ENCODE results near the gene VDAC1. TPM values are rescaled to one million over a fixed set of nuclear protein-coding genes. Genes with fewer than 3 reads are reported as not detected.

The VDAC1 gene
- total RNA-seq (218 TPM), polyA plus RNA-seq (ENCODE audit: insufficient read depth in 1 of 8, insufficient read length in 8 of 8, low replicate concordance in 1 of 8) (100 to 1,000 TPM; 193 to 247 (median 216) TPM)
- long read RNA-seq, donor 1, transcript VDAC1-207 (4 exons, 635 nt), result major isoform, 27 of 66 reads
- long read RNA-seq, donor 1, transcript VDAC1-203 (9 exons, 1,873 nt), result minor isoform, 26 of 66 reads
- long read RNA-seq, donor 1, transcript VDAC1-202 (9 exons, 1,807 nt), result minor isoform, 12 of 66 reads
- long read RNA-seq, donor 1, partial matches to known transcripts, result 0 of 66 reads
- long read RNA-seq, donor 1, other reads (novel, unspliced or antisense), result 0 of 66 reads
- long read RNA-seq, donor 2, transcript VDAC1-207 (4 exons, 635 nt), result minor isoform, 6 of 18 reads
- long read RNA-seq, donor 2, transcript VDAC1-203 (9 exons, 1,873 nt), result major isoform, 7 of 18 reads
- long read RNA-seq, donor 2, partial matches to known transcripts, result 0 of 18 reads
- long read RNA-seq, donor 2, other reads (novel, unspliced or antisense), result 0 of 18 reads
- long read RNA-seq, donor 3, transcript VDAC1-203 (9 exons, 1,873 nt), result minor isoform, 61 of 184 reads
- long read RNA-seq, donor 3, transcript VDAC1-207 (4 exons, 635 nt), result major isoform, 92 of 184 reads
- long read RNA-seq, donor 3, transcript VDAC1-202 (9 exons, 1,807 nt), result minor isoform, 28 of 184 reads
- long read RNA-seq, donor 3, partial matches to known transcripts, result 0 of 184 reads
- long read RNA-seq, donor 3, other reads (novel, unspliced or antisense), result 0 of 184 reads
- long read RNA-seq, donor 4, transcript VDAC1-203 (9 exons, 1,873 nt), result major isoform, 50 of 79 reads
- long read RNA-seq, donor 4, transcript VDAC1-207 (4 exons, 635 nt), result minor isoform, 11 of 79 reads
- long read RNA-seq, donor 4, transcript VDAC1-202 (9 exons, 1,807 nt), result minor isoform, 11 of 79 reads
- long read RNA-seq, donor 4, partial matches to known transcripts, result 5 of 79 reads
- long read RNA-seq, donor 4, other reads (novel, unspliced or antisense), result 0 of 79 reads
- long read RNA-seq, donor 5, transcript VDAC1-203 (9 exons, 1,873 nt), result major isoform, 104 of 253 reads
- long read RNA-seq, donor 5, transcript VDAC1-207 (4 exons, 635 nt), result minor isoform, 82 of 253 reads
- long read RNA-seq, donor 5, transcript VDAC1-202 (9 exons, 1,807 nt), result minor isoform, 26 of 253 reads
- long read RNA-seq, donor 5, partial matches to known transcripts, result 33 of 253 reads
- long read RNA-seq, donor 5, other reads (novel, unspliced or antisense), result 6 of 253 reads
- long read RNA-seq, donor 6, transcript VDAC1-207 (4 exons, 635 nt), result minor isoform, 60 of 250 reads
- long read RNA-seq, donor 6, transcript VDAC1-203 (9 exons, 1,873 nt), result major isoform, 109 of 250 reads
- long read RNA-seq, donor 6, transcript VDAC1-202 (9 exons, 1,807 nt), result minor isoform, 28 of 250 reads
- long read RNA-seq, donor 6, partial matches to known transcripts, result 50 of 250 reads
- long read RNA-seq, donor 6, other reads (novel, unspliced or antisense), result 0 of 250 reads
- long read RNA-seq, donor 7, transcript VDAC1-203 (9 exons, 1,873 nt), result major isoform, 66 of 155 reads
- long read RNA-seq, donor 7, transcript VDAC1-202 (9 exons, 1,807 nt), result minor isoform, 14 of 155 reads
- long read RNA-seq, donor 7, transcript VDAC1-207 (4 exons, 635 nt), result minor isoform, 53 of 155 reads
- long read RNA-seq, donor 7, partial matches to known transcripts, result 20 of 155 reads
- long read RNA-seq, donor 7, other reads (novel, unspliced or antisense), result 0 of 155 reads
- long read RNA-seq, donor 8, transcript VDAC1-207 (4 exons, 635 nt), result minor isoform, 17 of 96 reads
- long read RNA-seq, donor 8, transcript VDAC1-203 (9 exons, 1,873 nt), result major isoform, 47 of 96 reads
- long read RNA-seq, donor 8, transcript VDAC1-202 (9 exons, 1,807 nt), result minor isoform, 21 of 96 reads
- long read RNA-seq, donor 8, partial matches to known transcripts, result 6 of 96 reads
- long read RNA-seq, donor 8, other reads (novel, unspliced or antisense), result 0 of 96 reads
- long read RNA-seq, donor 9, transcript VDAC1-203 (9 exons, 1,873 nt), result major isoform, 54 of 155 reads
- long read RNA-seq, donor 9, transcript VDAC1-202 (9 exons, 1,807 nt), result minor isoform, 25 of 155 reads
- long read RNA-seq, donor 9, transcript VDAC1-207 (4 exons, 635 nt), result minor isoform, 48 of 155 reads
- long read RNA-seq, donor 9, partial matches to known transcripts, result 27 of 155 reads
- long read RNA-seq, donor 9, other reads (novel, unspliced or antisense), result 0 of 155 reads
- long read RNA-seq, donor 10, transcript VDAC1-207 (4 exons, 635 nt), result minor isoform, 34 of 155 reads
- long read RNA-seq, donor 10, transcript VDAC1-202 (9 exons, 1,807 nt), result minor isoform, 25 of 155 reads
- long read RNA-seq, donor 10, transcript VDAC1-203 (9 exons, 1,873 nt), result major isoform, 76 of 155 reads
- long read RNA-seq, donor 10, partial matches to known transcripts, result 14 of 155 reads
- long read RNA-seq, donor 10, other reads (novel, unspliced or antisense), result 0 of 155 reads
- long read RNA-seq, donor 11, transcript VDAC1-207 (4 exons, 635 nt), result minor isoform, 37 of 137 reads
- long read RNA-seq, donor 11, transcript VDAC1-202 (9 exons, 1,807 nt), result minor isoform, 20 of 137 reads
- long read RNA-seq, donor 11, transcript VDAC1-203 (9 exons, 1,873 nt), result major isoform, 62 of 137 reads
- long read RNA-seq, donor 11, partial matches to known transcripts, result 17 of 137 reads
- long read RNA-seq, donor 11, other reads (novel, unspliced or antisense), result 0 of 137 reads

GRCh38 chr5:134004626-134005416 lies at the start of gene VDAC1:
Gene VDAC1, minus strand, starts transcription at chr5:134004975. Its CDS starts 11,963 bp downstream, at chr5:133993012.
- H3K27me3 ChIP-seq (ENCODE audit: control insufficient read depth, insufficient read depth, low read length), result no peaks in the 10 kb centered on the region
- peak within 1 kb of the TSS; percentile 97 for H3K27ac ChIP-seq (ENCODE audit: low read length)
- peak; percentile 94 for DNase-seq
- peaks cover 43% of the 10 kb centered on the region for H3K4me1 ChIP-seq (ENCODE audit: control insufficient read depth, insufficient read depth, low read length)
- H3K4me3 ChIP-seq (ENCODE audit: low read length), result peak within 1 kb of the TSS; percentile 87
- H3K9me3 ChIP-seq (replicated peaks; ENCODE audit: control insufficient read depth, low read depth, low read length), result no peaks in the 10 kb centered on the region
- WGBS (ENCODE audit: insufficient coverage), result under 1% methylated on average over 92 of the region's 96 CpGs
- H3K36me3 ChIP-seq (ENCODE audit: control insufficient read depth, insufficient read depth, low read length), result peaks cover 15% of the 10 kb centered on the region

- H3K36me3 ChIP-seq (ENCODE audit: control insufficient read depth, insufficient read depth, low read length), result no peaks in the 10 kb centered on the region
- peak; percentile 27 for DNase-seq
- H3K9me3 ChIP-seq (replicated peaks; ENCODE audit: control insufficient read depth, low read depth, low read length), result no peaks in the 10 kb centered on the region
- peak overlapping the region; percentile 42 for H3K27ac ChIP-seq (ENCODE audit: low read length)
- H3K4me1 ChIP-seq (ENCODE audit: control insufficient read depth, insufficient read depth, low read length), result no peaks in the 10 kb centered on the region
- H3K4me3 ChIP-seq (ENCODE audit: low read length), result no peak overlapping the region
- no CpG with 5 or more reads among the region's 5 CpGs for WGBS (ENCODE audit: insufficient coverage)
- H3K27me3 ChIP-seq (ENCODE audit: control insufficient read depth, insufficient read depth, low read length), result peaks cover 2% of the 10 kb centered on the region
Observed at GRCh38 chr5:134053840-134054338, 49.1 kb upstream of the VDAC1 start.

- 57% methylated on average over 7 of the region's 8 CpGs for WGBS (ENCODE audit: insufficient coverage)
- no peak for DNase-seq
- no peaks in the 10 kb centered on the region for H3K9me3 ChIP-seq (replicated peaks; ENCODE audit: control insufficient read depth, low read depth, low read length)
- H3K27ac ChIP-seq (ENCODE audit: low read length), result no peak overlapping the region
- no peak overlapping the region for H3K4me3 ChIP-seq (ENCODE audit: low read length)
- H3K27me3 ChIP-seq (ENCODE audit: control insufficient read depth, insufficient read depth, low read length), result peaks cover 2% of the 10 kb centered on the region
- H3K4me1 ChIP-seq (ENCODE audit: control insufficient read depth, insufficient read depth, low read length), result no peaks in the 10 kb centered on the region
- no peaks in the 10 kb centered on the region for H3K36me3 ChIP-seq (ENCODE audit: control insufficient read depth, insufficient read depth, low read length)
Observed at GRCh38 chr5:134053314-134053839, 48.6 kb upstream of the VDAC1 start.

GRCh38 chr5:134051305-134051704 lies 46.5 kb upstream of the VDAC1 start:
- WGBS (ENCODE audit: insufficient coverage), result no CpG with 5 or more reads among the region's 2 CpGs
- no peak overlapping the region for H3K4me3 ChIP-seq (ENCODE audit: low read length)
- no peak overlapping the region for H3K27ac ChIP-seq (ENCODE audit: low read length)
- no peaks in the 10 kb centered on the region for H3K9me3 ChIP-seq (replicated peaks; ENCODE audit: control insufficient read depth, low read depth, low read length)
- no peaks in the 10 kb centered on the region for H3K4me1 ChIP-seq (ENCODE audit: control insufficient read depth, insufficient read depth, low read length)
- no peak for DNase-seq
- peaks cover 2% of the 10 kb centered on the region for H3K27me3 ChIP-seq (ENCODE audit: control insufficient read depth, insufficient read depth, low read length)
- no peaks in the 10 kb centered on the region for H3K36me3 ChIP-seq (ENCODE audit: control insufficient read depth, insufficient read depth, low read length)

GRCh38 chr5:134048864-134049263 lies 44.1 kb upstream of the VDAC1 start:
- no peak overlapping the region for H3K27ac ChIP-seq (ENCODE audit: low read length)
- H3K9me3 ChIP-seq (replicated peaks; ENCODE audit: control insufficient read depth, low read depth, low read length), result no peaks in the 10 kb centered on the region
- no peak for DNase-seq
- H3K27me3 ChIP-seq (ENCODE audit: control insufficient read depth, insufficient read depth, low read length), result peaks cover 2% of the 10 kb centered on the region
- no peak overlapping the region for H3K4me3 ChIP-seq (ENCODE audit: low read length)
- no peaks in the 10 kb centered on the region for H3K4me1 ChIP-seq (ENCODE audit: control insufficient read depth, insufficient read depth, low read length)
- no peaks in the 10 kb centered on the region for H3K36me3 ChIP-seq (ENCODE audit: control insufficient read depth, insufficient read depth, low read length)

GRCh38 chr5:134047687-134048056 lies 42.9 kb upstream of the VDAC1 start:
- Histone ChIP-seq H3K27me3 (ENCODE audit: control insufficient read depth, insufficient read depth, low read length) (peaks cover 2% of the 10 kb centered on the region), H3K27ac (ENCODE audit: low read length) (no peak overlapping the region), H3K4me1 (ENCODE audit: control insufficient read depth, insufficient read depth, low read length) (no peaks in the 10 kb centered on the region), H3K36me3 (ENCODE audit: control insufficient read depth, insufficient read depth, low read length) (no peaks in the 10 kb centered on the region), H3K9me3 (replicated peaks; ENCODE audit: control insufficient read depth, low read depth, low read length) (no peaks in the 10 kb centered on the region), H3K4me3 (ENCODE audit: low read length) (no peak overlapping the region)
- WGBS (ENCODE audit: insufficient coverage), result 86% methylated on average over 5 of the region's 8 CpGs
- no peak for DNase-seq

GRCh38 chr5:134046801-134047686 lies 42.3 kb upstream of the VDAC1 start:
- Histone ChIP-seq H3K27ac (ENCODE audit: low read length) (no peak overlapping the region), H3K27me3 (ENCODE audit: control insufficient read depth, insufficient read depth, low read length) (peaks cover 2% of the 10 kb centered on the region), H3K4me1 (ENCODE audit: control insufficient read depth, insufficient read depth, low read length) (no peaks in the 10 kb centered on the region), H3K4me3 (ENCODE audit: low read length) (no peak overlapping the region), H3K9me3 (replicated peaks; ENCODE audit: control insufficient read depth, low read depth, low read length) (no peaks in the 10 kb centered on the region), H3K36me3 (ENCODE audit: control insufficient read depth, insufficient read depth, low read length) (no peaks in the 10 kb centered on the region)
- 48% methylated on average over 3 of the region's 6 CpGs for WGBS (ENCODE audit: insufficient coverage)
- no peak for DNase-seq
